ENCODE measurements around the gene IL16.

Gene IL16

DNA sequence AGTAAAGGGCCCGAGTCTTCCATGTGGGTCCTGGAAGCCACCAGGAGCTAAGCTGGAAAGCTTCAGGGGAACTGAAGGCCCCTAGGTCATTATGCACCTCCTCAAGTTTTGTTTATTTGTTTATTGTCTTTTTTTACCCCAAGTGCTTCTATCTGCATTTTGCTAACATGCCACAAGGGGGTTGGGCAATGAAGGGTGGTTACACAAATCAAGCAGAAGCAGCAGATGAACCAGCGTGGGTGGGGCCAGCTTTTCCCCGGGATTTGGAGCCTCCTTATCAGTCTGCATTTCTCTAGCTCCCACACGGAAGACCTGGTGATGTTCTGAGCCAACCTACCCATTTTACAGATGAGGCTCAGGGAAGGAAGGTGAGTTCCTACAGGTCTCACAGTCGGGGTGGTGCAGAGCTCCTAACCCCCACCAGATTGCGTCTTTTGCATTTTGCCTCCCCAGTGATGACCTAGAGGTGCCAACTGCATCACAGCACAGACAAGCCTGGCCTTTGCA is 160.6 kb downstream of the IL16 start:
- no peak overlapping the region for H3K9ac ChIP-seq (ENCODE audit: insufficient read length)
- no peak for TF ChIP-seq EZH2 (IDR thresholded peaks at IDR 0.05)
- no peak for TF ChIP-seq POLR2AphosphoS5 (IDR thresholded peaks at IDR 0.05; ENCODE audit: borderline replicate concordance, low read depth, low read length)
- no peak for TF ChIP-seq FOXP2 (optimal IDR thresholded peaks at IDR 0.05; ENCODE audit: control extremely low read depth, extremely low read length, insufficient read depth)
- no peak for DNase-seq (ENCODE audit: low read depth, low spot score)
- H3K9me3 ChIP-seq (ENCODE audit: low read depth, low read length) = no peaks in the 10 kb centered on the region
- H3K36me3 ChIP-seq (ENCODE audit: insufficient read depth, low read length) = no peaks in the 10 kb centered on the region
- H3K4me3 ChIP-seq = no peak overlapping the region
- no peak overlapping the region for H3K27ac ChIP-seq

DNA sequence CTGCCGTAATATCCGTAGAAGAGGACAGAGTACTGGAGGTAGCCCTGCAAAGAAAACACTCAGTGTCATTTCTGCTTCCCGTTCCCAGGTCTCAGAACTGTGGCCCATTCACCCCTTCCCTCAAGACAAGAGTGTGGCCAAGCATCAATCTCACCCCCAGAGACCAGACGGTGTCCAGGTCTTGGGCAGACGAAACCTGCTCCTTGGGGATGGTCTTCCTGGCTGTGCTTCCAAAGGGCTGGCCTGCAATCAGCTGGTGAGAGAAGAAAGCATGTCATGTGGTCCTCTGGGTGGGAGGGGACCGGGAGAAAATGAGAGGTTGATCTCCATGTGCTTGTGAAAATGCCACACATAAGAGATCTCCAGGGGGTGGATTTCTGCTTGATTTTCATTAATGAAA is 161.6 kb downstream of the IL16 start:
- no peaks in the 10 kb centered on the region for H3K9me3 ChIP-seq (ENCODE audit: low read depth, low read length)
- no peak overlapping the region for H3K4me3 ChIP-seq
- no peaks in the 10 kb centered on the region for H3K36me3 ChIP-seq (ENCODE audit: insufficient read depth, low read length)
- no peak overlapping the region for H3K27ac ChIP-seq
- TF ChIP-seq EZH2 (IDR thresholded peaks at IDR 0.05) (no peak), FOXP2 (optimal IDR thresholded peaks at IDR 0.05; ENCODE audit: control extremely low read depth, extremely low read length, insufficient read depth) (no peak), POLR2AphosphoS5 (IDR thresholded peaks at IDR 0.05; ENCODE audit: borderline replicate concordance, low read depth, low read length) (no peak)
- no peak overlapping the region for H3K9ac ChIP-seq (ENCODE audit: insufficient read length)
- no peak for DNase-seq (ENCODE audit: low read depth, low spot score)

DNA sequence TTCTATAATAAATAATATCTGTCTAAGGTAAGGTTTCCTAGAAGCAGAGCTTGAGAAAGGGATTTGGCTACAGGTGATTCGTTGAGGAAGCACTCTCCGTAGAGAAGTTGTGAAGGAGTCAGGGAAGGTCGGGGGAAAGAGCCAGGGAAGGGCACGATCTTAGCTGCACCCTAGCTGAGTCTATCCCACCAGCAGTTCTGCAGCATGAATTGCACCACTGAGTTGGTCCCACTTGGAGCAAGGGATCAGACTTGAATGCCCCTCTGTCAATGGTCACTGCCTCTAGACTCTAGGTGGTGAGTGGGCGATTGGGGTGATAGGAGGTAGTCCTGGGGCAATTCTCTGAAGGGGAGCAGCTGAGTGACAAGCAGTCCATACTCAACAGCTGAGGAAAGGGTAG is 163.8 kb downstream of the IL16 start:
- no peak for TF ChIP-seq FOXP2 (optimal IDR thresholded peaks at IDR 0.05; ENCODE audit: control extremely low read depth, extremely low read length, insufficient read depth)
- no peak for TF ChIP-seq EZH2 (IDR thresholded peaks at IDR 0.05)
- TF ChIP-seq POLR2AphosphoS5 (IDR thresholded peaks at IDR 0.05; ENCODE audit: borderline replicate concordance, low read depth, low read length) = no peak
- DNase-seq (ENCODE audit: low read depth, low spot score) = no peak
- Histone ChIP-seq H3K4me3 (no peak overlapping the region), H3K36me3 (ENCODE audit: insufficient read depth, low read length) (no peaks in the 10 kb centered on the region), H3K9ac (ENCODE audit: insufficient read length) (no peak overlapping the region), H3K9me3 (ENCODE audit: low read depth, low read length) (no peaks in the 10 kb centered on the region), H3K27ac (no peak overlapping the region)

DNA sequence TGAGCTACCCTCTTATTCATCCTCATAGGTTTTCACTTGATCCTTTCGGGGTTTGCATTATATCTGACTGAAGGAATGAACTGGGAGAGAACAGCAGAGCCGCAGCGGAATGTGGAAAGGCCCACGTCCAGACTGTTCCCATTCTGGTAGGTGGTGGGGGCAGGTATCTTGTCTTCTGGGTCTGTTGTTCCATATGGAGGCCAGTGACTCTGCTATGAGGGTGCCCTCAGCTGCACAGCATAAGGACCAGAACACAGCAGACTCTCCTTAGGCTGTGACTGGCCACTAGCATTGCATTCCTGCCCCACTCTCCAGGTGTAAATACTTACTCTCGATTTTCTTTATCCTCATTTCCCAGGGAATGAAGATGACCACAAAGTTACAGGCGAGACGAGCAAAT is 165.2 kb downstream of the IL16 start:
- TF ChIP-seq FOXP2 (optimal IDR thresholded peaks at IDR 0.05; ENCODE audit: control extremely low read depth, extremely low read length, insufficient read depth) (no peak), POLR2AphosphoS5 (IDR thresholded peaks at IDR 0.05; ENCODE audit: borderline replicate concordance, low read depth, low read length) (no peak), EZH2 (IDR thresholded peaks at IDR 0.05) (no peak)
- Histone ChIP-seq H3K36me3 (ENCODE audit: insufficient read depth, low read length) (no peaks in the 10 kb centered on the region), H3K27ac (no peak overlapping the region), H3K9ac (ENCODE audit: insufficient read length) (no peak overlapping the region), H3K9me3 (ENCODE audit: low read depth, low read length) (no peaks in the 10 kb centered on the region), H3K4me3 (no peak overlapping the region)
- DNase-seq (ENCODE audit: low read depth, low spot score) = no peak

DNA sequence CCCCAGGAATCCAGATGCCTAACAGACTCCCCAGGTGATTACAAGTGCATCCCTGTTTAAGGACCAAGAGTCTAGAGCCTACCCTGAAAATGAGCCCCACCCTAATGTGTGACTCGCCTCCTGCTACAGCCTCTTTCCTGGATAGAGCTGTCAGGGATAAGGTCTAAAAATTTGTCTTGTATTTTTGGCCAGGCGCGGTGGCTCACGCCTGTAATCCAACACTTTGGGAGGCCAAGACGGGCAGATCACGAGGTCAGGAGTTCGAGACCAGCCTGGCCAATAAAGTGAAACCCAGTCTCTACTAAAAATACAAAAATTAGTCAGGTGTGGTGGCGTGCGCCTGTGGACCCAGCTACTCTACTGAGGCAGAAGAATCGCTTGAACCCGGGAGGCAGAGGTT is 166.1 kb downstream of the IL16 start:
- no peak overlapping the region for H3K4me3 ChIP-seq

DNA sequence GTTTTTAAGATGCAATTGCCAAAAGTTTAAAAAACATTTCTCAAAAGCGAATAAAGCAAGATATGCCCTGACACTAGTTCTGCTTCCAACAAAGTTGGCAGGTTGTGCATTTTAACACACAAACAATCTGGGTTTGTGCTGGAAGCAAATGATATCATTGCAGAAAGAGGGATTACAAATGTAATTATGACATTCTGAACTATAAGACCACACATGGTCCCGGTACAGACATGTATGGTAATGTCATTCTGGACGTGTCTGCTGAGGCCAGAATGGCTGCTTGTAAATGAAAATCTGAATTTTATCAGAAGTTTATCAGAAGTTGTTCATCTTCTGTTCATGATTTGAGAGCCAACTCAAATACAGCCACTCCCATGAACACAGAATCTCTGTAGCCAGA is 166.6 kb downstream of the IL16 start:
- no peak for TF ChIP-seq FOXP2 (optimal IDR thresholded peaks at IDR 0.05; ENCODE audit: control extremely low read depth, extremely low read length, insufficient read depth)
- TF ChIP-seq POLR2AphosphoS5 (IDR thresholded peaks at IDR 0.05; ENCODE audit: borderline replicate concordance, low read depth, low read length) = no peak
- no peak for TF ChIP-seq EZH2 (IDR thresholded peaks at IDR 0.05)
- no peak overlapping the region for H3K9ac ChIP-seq (ENCODE audit: insufficient read length)
- no peaks in the 10 kb centered on the region for H3K36me3 ChIP-seq (ENCODE audit: insufficient read depth, low read length)
- no peak overlapping the region for H3K4me3 ChIP-seq
- DNase-seq (ENCODE audit: low read depth, low spot score) = no peak
- H3K27ac ChIP-seq = no peak overlapping the region
- H3K9me3 ChIP-seq (ENCODE audit: low read depth, low read length) = no peaks in the 10 kb centered on the region

More for the DNA sequence above, 166.1 kb downstream of the IL16 start:
- H3K27ac ChIP-seq = no peak overlapping the region
- H3K9ac ChIP-seq (ENCODE audit: insufficient read length) = no peak overlapping the region
- DNase-seq (ENCODE audit: low read depth, low spot score) = no peak
- H3K9me3 ChIP-seq (ENCODE audit: low read depth, low read length) = no peaks in the 10 kb centered on the region
- TF ChIP-seq EZH2 (IDR thresholded peaks at IDR 0.05) (no peak), FOXP2 (optimal IDR thresholded peaks at IDR 0.05; ENCODE audit: control extremely low read depth, extremely low read length, insufficient read depth) (no peak), POLR2AphosphoS5 (IDR thresholded peaks at IDR 0.05; ENCODE audit: borderline replicate concordance, low read depth, low read length) (no peak)
- no peaks in the 10 kb centered on the region for H3K36me3 ChIP-seq (ENCODE audit: insufficient read depth, low read length)

All from SK-N-MC (cell line).